Sigmoid colon (tissue), 7 donors: ENCODE data around the gene SF3B2. TPM values are rescaled to one million over a fixed set of nuclear protein-coding genes. Genes with fewer than 3 reads are reported as not detected.
"Not testable (repeated sequence)": the region's sequence is repeated elsewhere in the genome, so short reads cannot be mapped to it uniquely, and the experiment has no call there.

ENCODE experiments used
- DNase-seq: peaks from one replicate; pipeline ENCODE4 v3.0.0-alpha.2; 2019
- H3K27ac ChIP-seq, 4 donors: fragments of 200-600 bp; sonication (generic); one replicate each; pipeline ENCODE4 v1.5.1; 2016 to 2019; ENCODE audit warnings: mild to moderate bottlenecking in 1 of 4
- H3K27me3 ChIP-seq, 3 donors: fragments of 200-600 bp; sonication (generic); one replicate each; pipeline ENCODE4 v1.5.1; 2019; ENCODE audit warnings: mild to moderate bottlenecking in 1 of 3
- H3K36me3 ChIP-seq, 4 donors: fragments of 200-600 bp; sonication (generic); one replicate each; pipeline ENCODE4 v1.5.1; 2016 to 2019
- H3K4me1 ChIP-seq, 4 donors: fragments of 200-600 bp; sonication (generic); one replicate each; pipeline ENCODE4 v1.5.1; 2017 to 2019
- H3K4me3 ChIP-seq, 4 donors: fragments of 200-600 bp; sonication (generic); one replicate each; pipeline ENCODE4 v1.5.1; 2017 to 2019; ENCODE audit warnings: mild to moderate bottlenecking in 2 of 4, moderate library complexity in 1 of 4
- H3K9me3 ChIP-seq, 4 donors: fragments of 200-600 bp in 3 of 4; sonication (generic) in 3 of 4; one replicate each; pipeline versions ENCODE4 v1.5.1 to v1.6.1; 2013 to 2019
- CTCF ChIP-seq, 4 experiments: fragments of 450-650 bp in 3 of 4; fragments of 200-600 bp in 1 of 4; IDR thresholded peaks; one replicate each; pipeline ENCODE4 v1.5.1; 2016 to 2019; ENCODE audit warnings: antibody characterized with exemption in 4 of 4, mild to moderate bottlenecking in 3 of 4, moderate library complexity in 2 of 4
- EP300 ChIP-seq, 4 donors: sonication (generic); formaldehyde crosslinking; IDR thresholded peaks; one replicate each; pipeline ENCODE4 v1.6.1; 2017; ENCODE audit warnings: antibody characterized with exemption in 4 of 4
- POLR2A ChIP-seq, 2 donors: fragments of 450-650 bp; IDR thresholded peaks; one replicate each; pipeline ENCODE4 v1.6.1; 2016; ENCODE audit warnings: antibody characterized with exemption in 2 of 2, mild to moderate bottlenecking in 2 of 2, moderate library complexity in 2 of 2
- POLR2AphosphoS5 ChIP-seq, 4 donors: sonication (generic); formaldehyde crosslinking; IDR thresholded peaks; one replicate each; pipeline ENCODE4 v1.6.1; 2017; ENCODE audit warnings: antibody characterized with exemption in 4 of 4
- WGBS, 2 donors: extraction: QIAGEN DNeasy Blood & Tissue Kit; methylation state at CpG; one replicate each; pipeline ENCODE4 v1.1.7; 2013; 5-methylcytosine and 5-hydroxymethylcytosine counted together
- intact Hi-C: fragments of 100-400 bp; cut with DNase I; formaldehyde crosslinking; loops from one replicate; pipeline ENCODE4 v1.15.1; 2023
- polyA plus RNA-seq, 3 donors: library from polyadenylated mRNA; stranded (reverse); fragments of 200-250 nt; gene quantifications; one replicate each; pipeline ENCODE4 v1.2.3, GENCODE V29; 2013
- total RNA-seq, 4 donors: library from RNA; depleted of rRNA; stranded (reverse); fragments of >200 nt; gene quantifications; one replicate each; pipeline ENCODE4 v1.1.0, GENCODE V29; 2016
- donor health status: healthy with polysubstance abuse.
- donor health status: Bipolar disorder and iron deficiency.
- donor health status: healthy.

SF3B2 gene
- total and polyA plus RNA-seq, 7 donors: 71.7 to 122 (median 91.9) TPM

GRCh38 chr11:66008468-66009101, 43.6 kb upstream of the SF3B2 start:
- Histone ChIP-seq H3K4me3 (no peak overlapping the region), H3K27ac (no peak overlapping the region), H3K27me3 (peaks cover 15 to 23% (median 21%) of the 10 kb centered on the region in 3 donors), H3K4me1 (peaks cover 0 to 11% (median 9%) of the 10 kb centered on the region in 4 donors), H3K9me3 (no peaks in the 10 kb centered on the region), H3K36me3 (peaks cover 5 to 21% (median 6%) of the 10 kb centered on the region in 4 donors)
- WGBS, 2 donors: 58 to 67% methylated on average over 10 of the region's 10 CpGs
- TF ChIP-seq POLR2AphosphoS5 (IDR thresholded peaks at IDR 0.05) (no peak), CTCF (IDR thresholded peaks at IDR 0.05) (no peak), POLR2A (IDR thresholded peaks at IDR 0.05) (no peak), EP300 (IDR thresholded peaks at IDR 0.05) (no peak)
- intact Hi-C loops: no loop called here
- no peak for DNase-seq

GRCh38 chr11:66010036-66010435, 42.1 kb upstream of the SF3B2 start:
- WGBS, 2 donors: 64 to 80% methylated on average over 4 of the region's 4 CpGs
- intact Hi-C loops, H3K27ac ChIP-seq, DNase-seq, H3K4me3 ChIP-seq, H3K9me3 ChIP-seq, H3K36me3 ChIP-seq: not testable (repeated sequence)
- Histone ChIP-seq H3K27me3 (peaks cover 15 to 29% (median 27%) of the 10 kb centered on the region in 3 donors), H3K4me1 (peaks cover 0 to 11% (median 8%) of the 10 kb centered on the region in 4 donors)

GRCh38 chr11:66011239-66011784, 40.9 kb upstream of the SF3B2 start:
- TF ChIP-seq POLR2A (IDR thresholded peaks at IDR 0.05) (no peak), POLR2AphosphoS5 (IDR thresholded peaks at IDR 0.05) (no peak), CTCF (IDR thresholded peaks at IDR 0.05) (no peak), EP300 (IDR thresholded peaks at IDR 0.05) (no peak)
- 40 to 52% methylated on average over 14 of the region's 14 CpGs for WGBS, 2 donors
- no peak overlapping the region for H3K27ac ChIP-seq
- DNase-seq: no peak
- H3K4me3 ChIP-seq: peak overlapping the region in 1 of 4 donors; percentile 37
- no peaks in the 10 kb centered on the region for H3K9me3 ChIP-seq
- H3K27me3 ChIP-seq: peaks cover 15 to 29% (median 27%) of the 10 kb centered on the region in 3 donors
- peaks cover 0 to 11% (median 8%) of the 10 kb centered on the region in 4 donors for H3K4me1 ChIP-seq
- no peaks in the 10 kb centered on the region for H3K36me3 ChIP-seq
- intact Hi-C loops: no loop called here

- Histone ChIP-seq H3K27ac (no peak within 1 kb of the TSS), H3K9me3 (no peaks in the 10 kb centered on the region), H3K4me1 (peaks cover 0 to 11% (median 8%) of the 10 kb centered on the region in 4 donors), H3K27me3 (peaks cover 15 to 29% (median 27%) of the 10 kb centered on the region in 3 donors), H3K4me3 (peak within 1 kb of the TSS in 3 of 4 donors; percentile 7 to 37 (median 28)), H3K36me3 (no peaks in the 10 kb centered on the region)
- 3 to 7% methylated on average over 61 of the region's 61 CpGs for WGBS, 2 donors
- intact Hi-C loops: no loop called here
- no peak for TF ChIP-seq CTCF (IDR thresholded peaks at IDR 0.05)
- TF ChIP-seq POLR2A (IDR thresholded peaks at IDR 0.05): no peak
- no peak for TF ChIP-seq EP300 (IDR thresholded peaks at IDR 0.05)
- TF ChIP-seq POLR2AphosphoS5 (IDR thresholded peaks at IDR 0.05): no peak
- DNase-seq: no peak
Observed at GRCh38 chr11:66011785-66012303, 40.3 kb upstream of the SF3B2 start, which contains the start of gene CST6. Gene CST6 (plus strand): TSS chr11:66012008. CDS start chr11:66012045, 37 bp downstream.

GRCh38 chr11:66012371-66012945, 39.7 kb upstream of the SF3B2 start:
- peaks cover 15 to 29% (median 27%) of the 10 kb centered on the region in 3 donors for H3K27me3 ChIP-seq
- peaks cover 0 to 11% (median 8%) of the 10 kb centered on the region in 4 donors for H3K4me1 ChIP-seq
- intact Hi-C loops: no loop called here
- H3K36me3 ChIP-seq: no peaks in the 10 kb centered on the region
- WGBS, 2 donors: 50 to 63% methylated on average over 11 to 12 of the region's 12 CpGs
- peak overlapping the region in 1 of 4 donors; percentile 7 for H3K4me3 ChIP-seq
- no peaks in the 10 kb centered on the region for H3K9me3 ChIP-seq
- no peak overlapping the region for H3K27ac ChIP-seq
- DNase-seq: no peak
- TF ChIP-seq CTCF (IDR thresholded peaks at IDR 0.05) (no peak), POLR2AphosphoS5 (IDR thresholded peaks at IDR 0.05) (no peak), EP300 (IDR thresholded peaks at IDR 0.05) (no peak), POLR2A (IDR thresholded peaks at IDR 0.05) (no peak)
